ENCODE results near the gene GIGYF2.

Gene GIGYF2

DNA sequence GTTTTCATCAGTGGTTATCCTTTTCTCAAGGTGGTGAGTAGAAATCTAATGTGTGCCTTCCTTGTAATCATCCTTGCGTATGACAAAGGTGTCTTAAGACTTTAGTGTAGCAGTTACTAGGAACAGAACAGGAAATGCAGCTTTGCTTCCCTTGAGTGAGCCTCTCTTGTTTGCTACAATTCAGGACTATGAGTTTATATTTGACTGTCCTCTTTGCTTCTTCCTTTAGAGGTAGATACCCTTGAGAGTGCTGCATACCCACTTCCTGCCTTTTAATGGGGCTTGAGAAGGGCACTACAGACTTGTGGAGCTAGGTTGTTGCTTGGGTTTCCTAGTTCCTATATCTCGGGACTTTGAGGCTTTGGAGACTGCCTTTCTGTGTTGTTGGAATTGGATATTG is 75.4 kb downstream of the GIGYF2 start:
- H3K27ac ChIP-seq (replicated peaks), result no peak overlapping the region
- TF ChIP-seq GABPA (IDR thresholded peaks at IDR 0.05; ENCODE audit: low read depth), result no peak
- DNase-seq (ENCODE audit: low read depth in 1 of 2, low spot score in 1 of 2), result no peak
- no peaks in the 10 kb centered on the region for H3K27me3 ChIP-seq (ENCODE audit: insufficient read depth, poor library complexity, severe bottlenecking)
- H3K4me3 ChIP-seq (replicated peaks; ENCODE audit: insufficient read depth, low read length), result no peak overlapping the region

DNA sequence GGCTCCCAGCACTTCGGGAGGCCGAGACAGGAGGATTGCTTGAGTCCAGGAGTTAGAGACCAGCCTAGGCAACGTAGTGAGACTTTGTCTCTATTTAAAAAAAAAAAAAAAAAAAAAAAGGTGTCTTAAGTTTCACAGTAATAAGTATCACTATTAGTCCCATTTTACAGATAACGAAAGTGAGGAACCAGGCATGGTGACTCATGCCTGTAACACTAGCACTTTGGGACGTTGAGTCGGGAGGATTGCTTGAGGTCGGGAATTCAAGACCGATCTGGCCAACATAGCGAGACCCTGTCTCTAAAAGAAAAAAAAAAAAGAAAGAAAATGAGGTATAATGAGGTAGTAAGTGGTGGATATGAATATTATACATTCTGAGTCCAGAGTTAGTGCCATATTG is 76.7 kb downstream of the GIGYF2 start:
- Histone ChIP-seq H3K27me3 (ENCODE audit: insufficient read depth, poor library complexity, severe bottlenecking) (no peaks in the 10 kb centered on the region), H3K4me3 (replicated peaks; ENCODE audit: insufficient read depth, low read length) (no peak overlapping the region), H3K27ac (replicated peaks) (no peak overlapping the region)
- no peak for DNase-seq (ENCODE audit: low read depth in 1 of 2, low spot score in 1 of 2)
- TF ChIP-seq, protein P1, sequence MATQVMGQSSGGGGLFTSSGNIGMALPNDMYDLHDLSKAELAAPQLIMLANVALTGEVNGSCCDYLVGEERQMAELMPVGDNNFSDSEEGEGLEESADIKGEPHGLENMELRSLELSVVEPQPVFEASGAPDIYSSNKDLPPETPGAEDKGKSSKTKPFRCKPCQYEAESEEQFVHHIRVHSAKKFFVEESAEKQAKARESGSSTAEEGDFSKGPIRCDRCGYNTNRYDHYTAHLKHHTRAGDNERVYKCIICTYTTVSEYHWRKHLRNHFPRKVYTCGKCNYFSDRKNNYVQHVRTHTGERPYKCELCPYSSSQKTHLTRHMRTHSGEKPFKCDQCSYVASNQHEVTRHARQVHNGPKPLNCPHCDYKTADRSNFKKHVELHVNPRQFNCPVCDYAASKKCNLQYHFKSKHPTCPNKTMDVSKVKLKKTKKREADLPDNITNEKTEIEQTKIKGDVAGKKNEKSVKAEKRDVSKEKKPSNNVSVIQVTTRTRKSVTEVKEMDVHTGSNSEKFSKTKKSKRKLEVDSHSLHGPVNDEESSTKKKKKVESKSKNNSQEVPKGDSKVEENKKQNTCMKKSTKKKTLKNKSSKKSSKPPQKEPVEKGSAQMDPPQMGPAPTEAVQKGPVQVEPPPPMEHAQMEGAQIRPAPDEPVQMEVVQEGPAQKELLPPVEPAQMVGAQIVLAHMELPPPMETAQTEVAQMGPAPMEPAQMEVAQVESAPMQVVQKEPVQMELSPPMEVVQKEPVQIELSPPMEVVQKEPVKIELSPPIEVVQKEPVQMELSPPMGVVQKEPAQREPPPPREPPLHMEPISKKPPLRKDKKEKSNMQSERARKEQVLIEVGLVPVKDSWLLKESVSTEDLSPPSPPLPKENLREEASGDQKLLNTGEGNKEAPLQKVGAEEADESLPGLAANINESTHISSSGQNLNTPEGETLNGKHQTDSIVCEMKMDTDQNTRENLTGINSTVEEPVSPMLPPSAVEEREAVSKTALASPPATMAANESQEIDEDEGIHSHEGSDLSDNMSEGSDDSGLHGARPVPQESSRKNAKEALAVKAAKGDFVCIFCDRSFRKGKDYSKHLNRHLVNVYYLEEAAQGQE (IDR thresholded peaks at IDR 0.05; ENCODE audit: insufficient replicate concordance, low read depth), result no peak
- no peak for TF ChIP-seq SPI1 (IDR thresholded peaks at IDR 0.05; ENCODE audit: borderline replicate concordance, low read depth)
- TF ChIP-seq CTCF (IDR thresholded peaks at IDR 0.05; ENCODE audit: insufficient read depth, low read length), result no peak
- no peak for TF ChIP-seq GABPA (IDR thresholded peaks at IDR 0.05; ENCODE audit: low read depth)
- TF ChIP-seq POLR2AphosphoS5 (IDR thresholded peaks at IDR 0.05; ENCODE audit: low read depth), result no peak

DNA sequence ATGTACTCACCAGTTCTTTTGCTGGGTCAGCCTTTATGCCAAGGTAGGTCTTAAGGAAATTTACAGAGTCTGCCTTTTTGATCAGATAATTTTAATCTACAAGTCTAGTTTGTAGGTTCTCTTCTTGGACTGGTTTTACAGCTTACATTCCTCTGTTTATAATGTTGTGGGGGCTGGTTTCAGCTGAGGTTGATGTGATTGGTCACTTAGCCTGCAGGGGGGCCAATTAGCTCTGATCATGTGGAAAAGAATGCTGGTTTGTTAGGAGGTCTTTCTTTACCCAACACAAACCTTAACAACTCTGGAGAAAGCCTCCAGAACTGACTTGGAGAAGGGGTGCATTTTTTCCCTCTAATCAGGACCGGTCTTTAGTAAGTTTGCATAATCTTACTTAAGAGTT is 79.3 kb downstream of the GIGYF2 start, which contains the start of gene KCNJ13:
Gene KCNJ13, minus strand, starts transcription at position 131 of the 400 bp plus-strand sequence. CDS start 5,203 bp downstream, outside the sequence.
- no peak for TF ChIP-seq GABPA (IDR thresholded peaks at IDR 0.05; ENCODE audit: low read depth)
- no peak for TF ChIP-seq POLR2AphosphoS5 (IDR thresholded peaks at IDR 0.05; ENCODE audit: low read depth)
- TF ChIP-seq CTCF (IDR thresholded peaks at IDR 0.05; ENCODE audit: insufficient read depth, low read length), result no peak
- TF ChIP-seq, protein P1 (IDR thresholded peaks at IDR 0.05; ENCODE audit: insufficient replicate concordance, low read depth), result no peak
- TF ChIP-seq SPI1 (IDR thresholded peaks at IDR 0.05; ENCODE audit: borderline replicate concordance, low read depth), result no peak
- Histone ChIP-seq H3K27me3 (ENCODE audit: insufficient read depth, poor library complexity, severe bottlenecking) (no peaks in the 10 kb centered on the region), H3K27ac (replicated peaks) (no peak within 1 kb of the TSS), H3K4me3 (replicated peaks; ENCODE audit: insufficient read depth, low read length) (no peak within 1 kb of the TSS)
- DNase-seq (ENCODE audit: low read depth in 1 of 2, low spot score in 1 of 2), result no peak

DNA sequence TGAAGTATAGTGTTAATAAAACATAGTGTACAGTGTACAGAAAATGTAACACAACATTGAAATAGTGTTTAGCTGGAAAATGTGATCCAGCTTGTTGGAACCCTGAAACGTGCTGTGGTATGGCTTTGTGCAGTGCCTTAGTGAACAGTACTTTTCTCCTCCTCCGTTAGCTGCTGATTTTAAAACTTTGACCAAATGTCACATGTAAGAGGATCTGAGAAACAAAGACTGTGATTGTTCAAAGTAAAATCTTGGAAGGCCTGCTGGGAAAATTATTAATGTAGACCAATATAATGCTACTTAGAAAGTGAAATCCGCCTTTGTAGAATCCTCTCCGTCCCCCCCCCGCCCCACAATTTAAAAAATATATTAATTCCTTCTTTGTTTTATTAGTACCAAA is 80.1 kb downstream of the GIGYF2 start:
- Histone ChIP-seq H3K27me3 (ENCODE audit: insufficient read depth, poor library complexity, severe bottlenecking) (no peaks in the 10 kb centered on the region), H3K27ac (replicated peaks) (no peak overlapping the region), H3K4me3 (replicated peaks; ENCODE audit: insufficient read depth, low read length) (no peak overlapping the region)
- no peak for TF ChIP-seq GABPA (IDR thresholded peaks at IDR 0.05; ENCODE audit: low read depth)
- no peak for TF ChIP-seq CTCF (IDR thresholded peaks at IDR 0.05; ENCODE audit: insufficient read depth, low read length)
- no peak for TF ChIP-seq POLR2AphosphoS5 (IDR thresholded peaks at IDR 0.05; ENCODE audit: low read depth)
- TF ChIP-seq, protein P1 (IDR thresholded peaks at IDR 0.05; ENCODE audit: insufficient replicate concordance, low read depth), result no peak
- TF ChIP-seq SPI1 (IDR thresholded peaks at IDR 0.05; ENCODE audit: borderline replicate concordance, low read depth), result no peak
- DNase-seq (ENCODE audit: low read depth in 1 of 2, low spot score in 1 of 2), result no peak
